RKO (cell line): ENCODE data around the gene PRPS1L1.

ENCODE experiments used
- DNase-seq: peaks from one replicate; pipeline ENCODE4 v3.0.0-alpha.2; 2016; ENCODE audit warnings: low spot score

Gene PRPS1L1

GRCh38 chr7:18013936-18014335, 13.7 kb downstream of the PRPS1L1 start:
- no peak for DNase-seq

- no peak for DNase-seq
Measured at GRCh38 chr7:18004372-18004771, 23.3 kb downstream of the PRPS1L1 start.

- DNase-seq = no peak
Measured at GRCh38 chr7:18003286-18003994, 24.2 kb downstream of the PRPS1L1 start.

GRCh38 chr7:17998692-17999091, 29.0 kb downstream of the PRPS1L1 start:
- no peak for DNase-seq

- no peak for DNase-seq
Measured at GRCh38 chr7:17996442-17997223, 31.0 kb downstream of the PRPS1L1 start.

GRCh38 chr7:17996040-17996439, 31.6 kb downstream of the PRPS1L1 start:
- no peak for DNase-seq

- DNase-seq = no peak
Measured at GRCh38 chr7:17994079-17994850, 33.4 kb downstream of the PRPS1L1 start.

GRCh38 chr7:17991866-17992648, 35.6 kb downstream of the PRPS1L1 start:
- DNase-seq = no peak

- no peak for DNase-seq
Measured at GRCh38 chr7:17990761-17991160, 36.9 kb downstream of the PRPS1L1 start.

- peak; percentile 19 for DNase-seq
Measured at GRCh38 chr7:17989546-17989945, 38.1 kb downstream of the PRPS1L1 start.

GRCh38 chr7:17988858-17989257, 38.8 kb downstream of the PRPS1L1 start:
- no peak for DNase-seq

GRCh38 chr7:17988141-17988540, 39.5 kb downstream of the PRPS1L1 start:
- no peak for DNase-seq

- DNase-seq = peak; percentile 30
Measured at GRCh38 chr7:17986851-17987250, 40.8 kb downstream of the PRPS1L1 start.

GRCh38 chr7:17985473-17986239, 42.0 kb downstream of the PRPS1L1 start:
- no peak for DNase-seq

GRCh38 chr7:17984288-17984687, 43.4 kb downstream of the PRPS1L1 start:
- DNase-seq = no peak

- no peak for DNase-seq
Measured at GRCh38 chr7:17983221-17984062, 44.2 kb downstream of the PRPS1L1 start.

GRCh38 chr7:17976952-17977351, 50.7 kb downstream of the PRPS1L1 start:
- DNase-seq = no peak
